A673 (cell line): Measurements from ENCODE around the gene BMPR1B. TPM values are rescaled to one million over a fixed set of nuclear protein-coding genes. Genes with fewer than 3 reads are reported as not detected.
"Not testable (repeated sequence)": the region's sequence is repeated elsewhere in the genome, so short reads cannot be mapped to it uniquely, and the experiment has no call there.

Experiments
- BruUV-seq: library from RNA; stranded (reverse); fragments of 400-500 nt; replicated peaks from 2 replicates; lab custom pipeline; 2021; lab: Mats Ljungman, UMichigan
- CTCF ChIA-PET: fragments of 300-600 bp; sonication (Branson Sonifier 250); formaldehyde crosslinking; loops from one replicate; lab custom pipeline; 2022; ENCODE audit warnings: antibody characterized with exemption; lab: Charles Lee
- POLR2A ChIA-PET: fragments of 300-600 bp; sonication (Branson Sonifier 250); formaldehyde crosslinking; loops from one replicate; lab custom pipeline; 2022; ENCODE audit warnings: antibody characterized with exemption; ENCODE audit not compliant: low non-redundant PET; lab: Charles Lee
- DNase-seq: peaks from one replicate; pipeline ENCODE4 v3.0.0-alpha.2; 2015; ENCODE audit warnings: low spot score
- H3K27ac ChIP-seq: fragments of 200-600 bp; sonication (generic); 2 replicates; pipeline ENCODE4 v1.5.1; 2016; ENCODE audit warnings: mixed run types, low read depth, mild to moderate bottlenecking, mixed read lengths, antibody characterized with exemption, low read length; ENCODE audit not compliant: poor library complexity, severe bottlenecking
- H3K27me3 ChIP-seq: fragments of 200-600 bp; sonication (generic); replicated peaks from 2 replicates; pipeline ENCODE4 v1.6.1; 2017; ENCODE audit warnings: mixed run types, low read depth, mild to moderate bottlenecking, mixed read lengths, antibody characterized with exemption, low read length; ENCODE audit not compliant: insufficient read depth, poor library complexity
- H3K36me3 ChIP-seq: fragments of 200-600 bp; sonication (generic); 2 replicates; pipeline ENCODE4 v1.6.1; 2016; ENCODE audit warnings: mixed run types, mild to moderate bottlenecking, mixed read lengths, antibody characterized with exemption, low read length; ENCODE audit not compliant: insufficient read depth, poor library complexity, severe bottlenecking
- H3K4me1 ChIP-seq: fragments of 200-600 bp; sonication (generic); 2 replicates; pipeline ENCODE4 v1.6.1; 2017; ENCODE audit warnings: mixed run types, mild to moderate bottlenecking, mixed read lengths, antibody characterized with exemption, low read length; ENCODE audit not compliant: insufficient read depth, poor library complexity, severe bottlenecking
- H3K4me3 ChIP-seq: fragments of 200-600 bp; sonication (generic); 2 replicates; pipeline ENCODE4 v1.5.1; 2016; ENCODE audit warnings: low read depth, mixed run types, mild to moderate bottlenecking, mixed read lengths, low read length; ENCODE audit not compliant: poor library complexity, severe bottlenecking
- H3K9me3 ChIP-seq: fragments of 200-600 bp; sonication (generic); 2 replicates; pipeline ENCODE4 v1.6.1; 2016; ENCODE audit warnings: mixed run types, low read depth, mild to moderate bottlenecking, mixed read lengths, antibody characterized with exemption, low read length; ENCODE audit not compliant: poor library complexity, severe bottlenecking
- CTCF ChIP-seq: fragments of 300-800, 200-600 bp; sonication (generic); conservative IDR thresholded peaks from 2 replicates; pipeline ENCODE4 v1.5.1; 2017; ENCODE audit warnings: low read depth, mild to moderate bottlenecking, antibody characterized with exemption, low read length, moderate library complexity, mixed read lengths
- EZH2 ChIP-seq: fragments of 200-600 bp; sonication (generic); IDR thresholded peaks from 2 replicates; pipeline ENCODE4 v1.6.1; 2017; ENCODE audit warnings: borderline replicate concordance, low read depth, mild to moderate bottlenecking, mixed read lengths, antibody characterized with exemption, low read length; ENCODE audit not compliant: poor library complexity, severe bottlenecking
- intact Hi-C: fragments of 100-400 bp; cut with micrococcal nuclease; formaldehyde crosslinking; loops from one replicate; pipeline ENCODE4 v1.10.0; 2022; ENCODE audit not compliant: unreplicated experiment
- total RNA-seq: library from RNA; stranded (reverse); gene quantifications from 2 replicates; pipeline ENCODE4 v1.2.3, GENCODE V29; 2021

Gene BMPR1B
- total RNA-seq, 1 experiment from 2014 or later = 2.2 TPM

- CTCF ChIA-PET = no interaction called here
- BruUV-seq = no TSS peak
Measured at GRCh38 chr4:94834501-94834900, 76.7 kb downstream of the BMPR1B start.

GRCh38 chr4:94841166-94841863, 83.6 kb downstream of the BMPR1B start:
- H3K4me1 ChIP-seq, H3K9me3 ChIP-seq, H3K27me3 ChIP-seq, DNase-seq, POLR2A ChIA-PET, H3K4me3 ChIP-seq, intact Hi-C loops, H3K36me3 ChIP-seq, BruUV-seq, CTCF ChIA-PET, H3K27ac ChIP-seq: not testable (repeated sequence)

More at GRCh38 chr4:94834501-94834900, 76.7 kb downstream of the BMPR1B start:
- H3K27ac ChIP-seq = no peak overlapping the region
- intact Hi-C loops = no loop called here
- no peaks in the 10 kb centered on the region for H3K4me1 ChIP-seq
- no peak for TF ChIP-seq EZH2
- TF ChIP-seq CTCF = no peak
- H3K27me3 ChIP-seq = no peaks in the 10 kb centered on the region
- POLR2A ChIA-PET = no interaction called here
- H3K4me3 ChIP-seq = no peak overlapping the region
- no peak for DNase-seq
- no peaks in the 10 kb centered on the region for H3K9me3 ChIP-seq
- no peaks in the 10 kb centered on the region for H3K36me3 ChIP-seq

DNA sequence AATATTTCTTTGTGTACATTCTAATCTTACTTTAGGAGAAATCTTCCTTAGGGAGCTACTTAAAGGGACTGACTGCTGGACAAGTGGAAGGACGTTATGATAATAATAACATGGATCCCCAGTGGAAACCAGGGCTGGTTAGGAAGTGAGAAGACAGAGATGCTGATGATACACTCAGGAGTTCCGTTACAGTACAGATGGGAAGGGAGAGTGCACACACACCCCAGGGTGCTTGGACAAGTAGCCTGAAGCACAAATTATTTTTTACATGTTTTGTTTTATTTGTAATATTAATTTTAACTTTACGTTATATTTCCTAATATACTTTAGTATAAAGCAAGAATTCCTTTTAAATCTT, 84.1 kb downstream of the BMPR1B start:
- H3K4me3 ChIP-seq = no peak overlapping the region
- intact Hi-C loops = no loop called here
- H3K27ac ChIP-seq = no peak overlapping the region
- no peaks in the 10 kb centered on the region for H3K36me3 ChIP-seq
- H3K27me3 ChIP-seq = no peaks in the 10 kb centered on the region
- no peak for DNase-seq
- H3K4me1 ChIP-seq = no peaks in the 10 kb centered on the region
- BruUV-seq = no TSS peak
- TF ChIP-seq CTCF (no peak), EZH2 (no peak)
- no peaks in the 10 kb centered on the region for H3K9me3 ChIP-seq
- ChIA-PET CTCF (no interaction called here), POLR2A (no interaction called here)

DNA sequence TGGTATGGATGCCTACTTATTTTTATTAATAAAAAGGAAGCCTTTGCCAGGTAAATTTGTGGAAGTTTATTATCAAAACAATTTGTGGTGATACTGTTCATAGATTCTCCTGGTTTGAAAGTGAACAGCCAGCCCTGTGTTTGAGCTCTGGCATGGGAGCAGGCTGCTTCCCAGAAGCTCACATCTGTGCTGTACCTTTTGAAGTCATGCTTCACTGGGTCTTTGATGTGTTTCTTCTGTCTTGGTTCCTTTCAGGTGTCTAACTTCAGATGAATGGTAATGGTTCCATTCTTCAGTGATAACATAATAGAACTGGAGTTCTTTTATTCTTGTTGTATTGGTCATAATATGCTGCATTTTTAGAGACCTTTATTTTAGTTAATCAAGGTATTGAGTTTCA, 85.5 kb downstream of the BMPR1B start:
- CTCF ChIA-PET = no interaction called here
- intact Hi-C loops = no loop called here
- H3K4me3 ChIP-seq = no peak overlapping the region

More for the DNA sequence above, 85.5 kb downstream of the BMPR1B start:
- Histone ChIP-seq H3K36me3 (no peaks in the 10 kb centered on the region), H3K9me3 (no peaks in the 10 kb centered on the region), H3K27ac (no peak overlapping the region), H3K4me1 (no peaks in the 10 kb centered on the region), H3K27me3 (no peaks in the 10 kb centered on the region)
- POLR2A ChIA-PET = no interaction called here
- TF ChIP-seq EZH2 (no peak), CTCF (no peak)
- no peak for DNase-seq
- no TSS peak for BruUV-seq
